DMS114 treated with DMSO at 0.1 percent for 48 hours (cell line): ENCODE measurements around the gene SYNE4.
A peak's percentile ranks its signal among the peaks of the same experiment; 100 is the strongest.

Experiments used
- DNase-seq: peaks from one replicate; lab custom pipeline; 2025; ENCODE audit not compliant: unreplicated experiment; lab: John Stamatoyannopoulos, UW

The SYNE4 gene

GRCh38 chr19:36026091-36026876 is 17.7 kb upstream of the SYNE4 start:
- no peak for DNase-seq

DNA sequence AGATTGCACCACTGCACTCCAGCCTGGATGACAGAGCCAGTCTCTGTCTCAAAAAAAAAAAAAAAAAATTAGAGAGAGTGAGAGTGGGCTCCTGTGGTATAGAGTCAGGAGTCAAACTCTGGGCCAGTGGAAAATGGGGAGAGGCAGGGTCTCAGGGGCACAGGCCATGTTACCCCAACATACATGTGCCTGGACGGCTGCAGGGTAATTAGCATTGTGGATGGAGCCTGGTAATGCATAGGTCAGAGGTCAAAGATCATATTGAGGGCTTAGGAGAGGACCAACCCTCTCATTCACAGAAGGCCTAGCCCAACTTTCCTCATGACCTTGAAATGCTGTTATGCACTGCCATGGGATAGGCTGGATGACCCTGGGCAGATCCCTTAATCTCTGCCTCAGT is 16.9 kb upstream of the SYNE4 start:
- DNase-seq: no peak

DNA sequence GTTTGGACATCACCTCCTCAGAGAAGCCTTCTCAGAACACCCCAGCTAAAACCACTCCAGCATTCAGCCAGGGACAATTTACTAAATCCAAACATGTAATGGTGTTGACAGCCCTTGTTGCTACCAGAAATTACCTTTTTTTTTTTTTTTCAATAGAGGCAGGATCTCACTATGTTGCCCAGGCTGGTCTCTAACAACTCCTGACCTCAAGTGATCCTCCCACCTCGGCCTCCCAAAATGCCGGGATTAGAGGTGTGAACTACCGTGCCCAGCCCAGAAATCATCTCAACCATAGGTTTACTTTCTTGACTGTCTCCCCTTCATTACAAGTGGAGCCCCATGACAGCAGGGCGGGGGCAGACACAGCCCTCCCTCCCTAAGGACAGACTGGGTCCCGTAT is 14.8 kb upstream of the SYNE4 start:
- DNase-seq: no peak

DNA sequence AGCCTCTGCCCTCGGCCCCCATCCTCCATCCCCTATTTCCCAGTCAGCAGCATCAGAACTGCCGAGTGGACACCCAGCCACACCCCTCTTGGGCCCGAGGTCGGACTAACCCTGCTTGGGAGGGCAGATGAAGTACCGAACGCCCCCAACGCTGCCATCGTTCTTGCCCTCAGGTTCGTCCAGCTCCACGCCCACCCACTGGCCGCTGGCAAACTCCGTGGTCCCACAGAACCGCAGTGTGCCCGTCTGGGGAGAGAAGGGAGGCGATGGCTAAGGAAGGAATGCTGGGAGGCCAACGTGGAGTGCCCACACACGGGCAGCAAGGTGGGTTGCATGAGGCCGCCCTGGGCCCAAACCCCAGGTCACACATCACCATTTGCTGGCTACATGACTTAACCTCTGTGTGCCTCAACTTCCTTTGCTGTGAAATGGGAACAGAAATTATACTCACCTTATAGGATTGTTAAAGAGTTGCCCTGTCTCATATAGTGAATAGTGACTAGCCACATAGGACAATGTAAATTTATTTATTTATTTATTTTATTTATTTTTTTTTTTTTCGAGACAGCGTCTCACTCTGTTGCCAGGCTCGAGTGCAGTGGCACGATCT is 10.6 kb upstream of the SYNE4 start:
- no peak for DNase-seq

DNA sequence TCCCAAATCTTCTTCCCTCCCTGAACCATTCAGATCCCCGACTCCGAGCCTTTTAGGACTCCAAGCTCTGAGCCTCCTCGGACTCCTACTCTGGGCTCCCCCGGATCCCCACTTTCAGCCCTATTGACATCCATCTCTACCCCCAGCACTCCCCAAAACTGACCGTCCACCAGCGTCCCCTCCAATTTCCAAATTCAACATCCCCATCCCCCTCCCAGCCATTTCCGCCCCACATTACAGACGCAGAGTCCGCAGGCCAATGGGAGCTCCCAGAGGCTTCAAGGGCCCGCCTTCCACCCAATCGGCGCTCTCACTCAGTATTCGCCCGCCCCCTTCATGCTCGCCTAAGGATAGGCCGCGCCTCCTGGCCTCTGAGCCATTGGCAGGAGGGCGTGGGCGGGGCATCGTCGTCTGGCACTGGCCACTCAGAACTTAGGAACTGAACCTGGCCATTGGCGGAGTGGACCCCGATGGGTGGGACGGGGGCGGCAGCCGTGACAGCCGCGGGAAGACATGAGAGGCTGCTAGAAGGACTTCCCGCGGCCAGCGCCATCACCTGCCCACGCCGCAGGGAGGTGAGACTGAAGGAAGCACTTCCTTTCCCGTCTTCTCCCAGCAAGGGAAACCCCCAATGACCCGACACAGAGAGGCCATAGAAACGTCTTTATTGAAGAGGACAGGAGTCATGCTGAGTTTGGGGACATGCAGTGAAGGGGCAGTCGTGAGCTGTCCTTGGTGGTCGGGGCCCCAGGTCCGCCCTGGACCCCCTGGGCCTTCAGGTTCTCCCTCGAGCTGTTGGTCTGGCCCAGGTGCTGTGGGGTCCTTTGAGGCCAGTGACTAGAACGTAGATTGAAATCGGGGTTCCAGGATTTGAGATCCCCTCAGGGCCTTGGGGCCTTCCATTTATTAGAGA is 5.7 kb upstream of the SYNE4 start, which contains the start of gene ALKBH6:
Gene ALKBH6 (minus strand): TSS at position 202 of the 913 bp plus-strand sequence. CDS start 816 bp downstream, outside the sequence.
- DNase-seq: peak; percentile 99

- DNase-seq: no peak
These were observed 4.8 kb upstream of the SYNE4 start for GRCh38 chr19:36013280-36014011.

- DNase-seq: no peak
These were observed 1.8 kb upstream of the SYNE4 start for GRCh38 chr19:36010402-36010801.

- no peak for DNase-seq
These were observed 1.2 kb upstream of the SYNE4 start for GRCh38 chr19:36009633-36010379.

GRCh38 chr19:36009220-36009619 is 607 bp upstream of the SYNE4 start:
- peak; percentile 43 for DNase-seq

- no peak for DNase-seq
These were observed 1.7 kb downstream of the SYNE4 start for GRCh38 chr19:36006955-36007354.

GRCh38 chr19:36003284-36003683 is 5.3 kb downstream of the SYNE4 start:
- no peak for DNase-seq

DNA sequence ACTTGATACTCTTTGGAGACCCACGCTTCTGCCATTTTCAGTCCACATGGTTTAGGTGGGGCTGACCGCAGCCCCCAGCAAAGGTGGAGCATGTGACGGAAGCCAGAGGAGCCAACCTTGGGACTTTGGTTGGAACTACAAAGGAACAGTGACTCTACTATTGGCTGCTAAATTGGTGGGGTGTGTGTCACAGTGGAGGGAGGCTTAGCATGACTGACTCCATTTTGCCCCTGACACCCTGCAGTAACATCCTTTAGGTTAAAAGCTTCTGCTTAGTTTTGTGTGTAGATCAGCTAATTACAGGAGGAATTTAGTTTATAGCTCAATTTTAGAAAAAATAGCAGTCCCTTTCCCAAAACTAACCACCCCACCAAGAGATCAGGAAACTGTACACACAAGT is 7.0 kb downstream of the SYNE4 start:
- no peak for DNase-seq

DNA sequence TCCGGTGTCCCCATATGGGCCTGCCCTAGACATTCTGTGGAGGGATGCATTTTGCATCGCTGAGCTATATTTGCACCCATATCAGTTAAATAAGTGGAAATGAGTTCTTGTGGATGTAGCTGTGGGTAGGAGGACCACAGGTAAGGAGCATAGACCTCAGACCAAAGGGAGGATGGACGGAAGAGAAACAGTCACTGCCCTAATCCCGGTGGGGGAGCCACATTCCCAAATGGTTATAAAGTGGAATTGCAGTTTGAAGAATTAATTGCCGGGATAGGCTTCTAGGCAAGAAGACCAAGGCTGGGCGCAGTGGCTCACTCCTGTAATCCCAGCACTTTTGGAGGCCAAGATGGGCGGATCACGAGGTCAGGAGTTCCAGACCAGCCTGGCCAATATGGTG is 11.8 kb downstream of the SYNE4 start:
- DNase-seq: no peak

DNA sequence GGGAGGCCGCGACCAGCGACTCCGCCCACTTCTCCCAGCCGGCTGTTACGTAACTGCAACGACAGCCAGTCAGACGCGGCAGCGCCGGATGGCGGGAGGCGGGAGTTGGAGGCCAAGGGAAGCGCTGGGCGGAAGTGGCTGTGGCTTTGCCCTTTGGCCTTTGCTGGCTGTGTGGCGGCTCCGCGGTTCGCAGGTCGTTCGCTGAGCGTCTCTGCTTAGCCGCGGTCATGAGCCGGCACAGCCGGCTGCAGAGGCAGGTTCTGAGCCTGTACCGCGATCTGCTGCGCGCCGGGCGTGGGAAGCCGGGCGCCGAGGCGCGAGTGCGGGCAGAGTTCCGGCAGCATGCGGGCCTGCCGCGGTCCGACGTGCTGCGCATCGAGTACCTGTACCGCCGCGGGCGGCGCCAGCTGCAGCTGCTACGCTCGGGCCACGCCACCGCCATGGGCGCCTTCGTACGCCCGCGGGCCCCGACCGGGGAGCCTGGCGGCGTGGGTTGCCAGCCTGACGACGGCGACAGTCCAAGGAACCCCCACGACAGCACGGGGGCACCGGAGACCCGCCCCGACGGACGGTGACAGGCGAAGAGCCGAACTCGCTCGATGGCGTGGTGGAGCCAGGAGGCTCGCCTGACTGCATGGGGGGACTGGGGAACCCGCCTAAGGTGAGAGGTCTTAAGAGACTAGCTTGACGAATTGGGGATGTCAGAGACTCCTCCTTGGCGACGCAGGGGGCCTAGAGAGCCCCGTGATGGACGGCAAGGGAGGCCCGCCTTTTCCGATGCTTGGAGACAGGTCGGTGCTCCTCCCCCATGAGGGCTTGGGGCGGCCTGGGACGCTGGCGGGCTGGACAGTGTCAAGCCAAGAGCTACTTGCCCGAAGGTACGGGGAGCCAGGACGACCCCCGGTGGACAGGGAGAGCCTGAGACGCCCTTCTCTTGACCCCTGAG is 13.3 kb downstream of the SYNE4 start, which contains the start of gene SDHAF1:
Gene SDHAF1 (plus strand): TSS at position 141 of the 946 bp plus-strand sequence. CDS start 87 bp downstream, at position 228.
- peak; percentile 93 for DNase-seq

GRCh38 chr19:35993923-35994598 is 14.6 kb downstream of the SYNE4 start:
- peak; percentile 18 for DNase-seq

GRCh38 chr19:35992907-35993765 is 15.5 kb downstream of the SYNE4 start:
- no peak for DNase-seq

GRCh38 chr19:35991731-35992450 is 16.7 kb downstream of the SYNE4 start:
- no peak for DNase-seq
